Measurements from ENCODE around the gene TACR2.
A peak's percentile ranks its signal among the peaks of the same experiment; 100 is the strongest.

Gene TACR2

DNA sequence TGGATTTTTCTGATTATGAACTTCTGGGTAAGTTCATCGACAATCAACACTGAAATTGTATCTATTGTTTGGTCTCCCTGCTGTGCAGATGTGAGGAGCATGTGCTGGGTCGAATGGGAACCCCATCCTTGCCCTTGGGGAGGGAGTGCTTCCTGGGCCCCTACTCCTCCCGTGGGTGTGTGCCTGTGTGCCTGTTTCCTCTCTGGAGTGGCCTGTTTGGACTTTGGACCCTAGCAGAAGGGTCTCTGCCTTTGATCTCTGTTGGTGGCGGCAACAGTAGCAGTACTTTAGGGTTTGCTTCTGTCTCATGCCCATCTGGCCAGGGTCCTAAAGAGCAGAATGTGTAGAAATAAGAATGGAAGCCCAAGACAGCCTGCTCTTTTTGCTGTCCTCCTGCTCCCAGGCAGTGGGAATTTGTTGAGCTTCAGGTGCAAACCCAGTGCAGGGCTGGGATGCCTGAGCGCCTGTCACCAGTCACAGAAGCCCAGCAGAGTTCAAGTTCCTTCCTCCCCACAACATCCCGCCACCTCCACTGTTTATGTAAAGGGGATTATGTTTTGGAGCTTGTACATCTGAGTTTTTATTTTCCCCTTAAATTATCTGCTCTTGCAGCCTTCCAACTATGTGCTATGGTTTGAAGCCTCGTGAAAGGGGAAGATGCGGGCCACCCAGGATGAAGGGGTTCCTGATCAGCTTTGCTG lies 1.5 kb upstream of the TACR2 start:
- no peak for DNase-seq

DNA sequence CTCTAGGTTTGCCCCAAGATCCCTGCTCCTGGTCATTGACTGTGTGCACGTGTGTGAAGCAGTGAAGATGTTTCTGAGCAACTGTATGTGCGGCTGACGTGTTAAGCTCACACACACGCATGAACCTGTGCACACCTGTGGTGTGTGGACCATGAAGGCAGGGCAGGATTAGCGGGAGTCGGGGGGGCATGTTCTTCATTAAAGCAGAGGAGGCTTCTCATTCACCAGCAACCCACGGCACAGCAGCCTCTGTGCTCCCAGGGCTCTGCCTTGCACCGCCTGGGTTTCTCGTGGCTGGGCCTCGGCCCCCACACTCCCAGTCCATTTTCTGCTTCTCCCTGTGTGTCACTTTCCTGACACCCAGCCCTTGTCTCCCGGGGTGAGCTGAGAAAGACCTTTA lies 824 bp upstream of the TACR2 start:
- DNase-seq, result no peak

DNA sequence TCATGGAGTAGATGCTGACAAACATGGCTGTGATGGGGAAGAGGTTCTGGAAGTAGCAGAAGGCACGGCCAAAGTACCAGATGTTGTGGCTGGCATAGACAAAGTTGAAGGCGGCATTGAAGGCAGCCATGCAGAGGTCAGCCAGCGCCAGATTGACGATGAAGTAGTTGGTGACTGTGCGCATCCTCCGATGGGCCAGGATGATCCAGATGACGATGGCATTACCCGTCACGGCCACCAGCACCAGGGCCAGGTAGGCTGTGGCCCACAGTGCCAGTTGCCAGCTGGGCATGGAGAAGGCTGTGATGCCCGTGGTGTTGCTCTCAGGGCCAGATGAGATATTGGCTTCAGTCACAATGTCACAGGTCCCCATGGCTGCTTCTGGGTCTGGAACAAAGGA lies 767 bp downstream of the TACR2 start:
- DNase-seq, result no peak

DNA sequence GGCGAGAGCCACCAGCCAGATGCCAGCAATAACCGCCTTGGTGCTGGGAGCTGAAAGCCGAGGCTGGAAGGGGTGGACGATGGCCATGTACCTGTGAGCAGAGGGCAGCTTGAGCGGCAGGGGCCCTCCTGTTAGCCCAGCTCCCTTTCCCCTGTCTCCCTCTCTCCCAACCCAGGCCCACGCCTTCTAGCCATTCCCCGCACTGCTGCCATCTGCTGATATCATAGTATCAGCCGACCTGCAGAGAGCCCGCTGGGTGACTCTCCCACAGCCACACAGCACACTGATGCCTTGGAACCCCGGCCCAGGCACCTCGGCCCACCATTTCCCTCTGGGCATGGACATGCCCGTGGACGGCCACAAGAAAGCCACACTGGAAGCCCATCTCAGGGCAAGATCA lies 1.7 kb downstream of the TACR2 start:
- DNase-seq, result no peak

DNA sequence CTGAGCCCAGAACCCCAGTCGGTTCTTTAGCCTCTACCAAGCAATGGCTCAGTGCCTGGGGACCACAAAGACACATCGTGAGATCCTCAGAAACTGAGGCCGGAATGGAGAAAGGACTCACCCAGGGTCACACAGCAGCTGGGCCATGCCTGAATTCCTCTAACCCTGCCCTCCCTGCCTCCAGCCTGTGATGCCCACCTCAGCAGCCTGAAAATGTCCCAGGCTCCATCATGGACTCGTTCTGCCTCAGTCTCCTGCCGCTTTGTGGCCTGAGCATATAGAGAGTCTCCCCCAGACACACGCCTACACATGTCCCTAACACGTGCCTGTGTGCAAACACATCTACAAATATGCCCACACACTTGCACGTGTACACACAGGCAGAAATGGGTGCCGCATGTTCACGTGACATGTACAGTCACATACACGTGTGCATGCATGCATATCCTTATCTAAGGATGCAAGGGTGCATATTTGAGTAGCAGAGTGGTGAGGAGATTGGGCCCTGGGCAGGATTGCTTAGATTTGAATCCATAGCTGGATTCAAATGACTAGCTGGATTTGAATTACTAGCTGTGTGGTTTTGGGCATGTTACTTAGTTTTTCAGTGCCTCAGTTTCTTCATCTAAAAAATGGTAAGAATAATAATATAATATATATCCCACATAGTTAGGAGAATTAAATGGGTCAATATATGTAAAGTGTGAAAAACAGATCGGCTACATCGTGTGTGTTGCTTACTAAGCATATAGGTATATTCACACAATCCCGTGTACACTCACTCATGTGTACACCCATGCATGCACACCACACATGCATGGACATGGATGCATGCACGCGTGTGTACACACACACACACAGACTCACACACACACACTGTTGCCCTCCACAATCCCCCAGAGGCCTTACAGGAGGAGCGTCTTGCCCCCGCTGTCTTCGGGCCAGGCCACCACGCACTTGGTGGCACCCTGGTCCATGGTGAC lies 2.4 kb downstream of the TACR2 start:
- no peak for DNase-seq

DNA sequence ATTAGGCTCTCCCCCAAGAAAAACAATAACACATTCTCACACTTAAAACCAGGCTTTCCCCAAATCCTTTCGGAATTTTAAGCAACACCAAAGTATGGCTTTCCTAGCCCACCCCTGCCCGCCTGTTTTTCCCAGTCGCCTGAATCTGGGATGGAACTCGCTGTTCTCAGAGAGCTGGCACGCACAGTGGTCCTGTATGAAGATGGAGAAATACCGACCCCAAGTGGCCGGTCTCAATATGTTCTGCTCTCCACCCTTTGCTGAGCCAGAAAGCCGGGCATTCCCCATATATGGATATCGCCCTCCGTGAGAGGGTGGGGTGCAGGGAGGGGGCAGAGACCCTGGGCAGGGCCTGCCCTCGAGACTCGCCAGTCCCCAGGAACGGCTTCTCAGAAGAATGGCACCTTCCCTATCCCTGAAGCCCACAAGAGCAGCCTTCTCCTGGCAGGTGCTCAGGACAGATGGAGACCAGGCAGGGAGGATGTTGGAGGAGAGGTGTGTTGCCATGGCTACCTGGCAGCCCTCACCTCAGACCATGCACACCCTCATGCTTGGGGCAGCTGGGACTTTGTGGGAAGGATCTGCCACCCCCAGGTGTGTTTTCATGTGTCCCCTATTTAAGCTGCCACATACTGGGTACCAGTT lies 3.4 kb downstream of the TACR2 start:
- DNase-seq, result peak; percentile 35 to 40

GRCh38 chr10:69412232-69412790 lies 4.4 kb downstream of the TACR2 start:
- DNase-seq, result no peak

DNA sequence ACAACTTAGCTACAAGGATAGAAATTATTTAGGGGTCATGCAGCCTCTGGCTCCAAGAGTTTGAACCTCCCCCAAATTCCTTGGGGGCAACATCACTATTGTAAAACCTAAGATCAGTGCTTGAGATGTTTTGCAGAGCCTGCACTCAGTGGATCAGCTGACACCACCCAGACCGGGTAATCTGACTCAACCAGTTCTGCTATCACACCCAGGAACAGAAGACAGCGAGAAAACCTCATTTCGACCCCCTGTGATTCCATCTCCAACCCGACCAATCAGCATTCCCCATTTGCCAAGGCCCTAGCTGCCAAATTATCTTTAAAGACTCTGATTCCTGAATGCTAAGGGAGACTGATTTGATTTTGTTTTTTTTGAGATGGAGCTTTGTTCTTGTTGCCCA lies 5.2 kb downstream of the TACR2 start:
- DNase-seq, result no peak

- no peak for DNase-seq
Measured at GRCh38 chr10:69410487-69410886, 6.2 kb downstream of the TACR2 start.

DNA sequence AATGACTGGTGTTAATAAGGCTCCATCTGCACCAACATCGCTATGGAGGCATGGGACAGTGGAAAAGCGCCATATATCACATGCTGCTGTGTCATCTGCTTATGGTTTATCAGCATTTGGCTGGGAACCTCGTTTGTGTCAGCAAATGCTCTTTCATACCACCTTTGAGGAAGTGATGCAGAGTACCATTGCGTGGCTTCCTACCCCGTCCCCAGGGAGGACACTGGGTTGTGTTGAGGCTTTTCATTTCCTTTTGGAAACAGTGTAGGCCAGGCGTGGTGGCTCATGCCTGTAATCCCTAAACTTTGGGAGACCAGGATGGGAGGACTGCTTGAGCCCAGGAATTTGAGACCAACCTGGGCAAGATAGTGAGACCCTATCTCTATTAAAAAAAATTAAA lies 6.8 kb downstream of the TACR2 start:
- DNase-seq, result peak in 1 of 2 donors; percentile 63

- DNase-seq, result no peak
Measured at GRCh38 chr10:69409176-69409495, 7.6 kb downstream of the TACR2 start.

DNA sequence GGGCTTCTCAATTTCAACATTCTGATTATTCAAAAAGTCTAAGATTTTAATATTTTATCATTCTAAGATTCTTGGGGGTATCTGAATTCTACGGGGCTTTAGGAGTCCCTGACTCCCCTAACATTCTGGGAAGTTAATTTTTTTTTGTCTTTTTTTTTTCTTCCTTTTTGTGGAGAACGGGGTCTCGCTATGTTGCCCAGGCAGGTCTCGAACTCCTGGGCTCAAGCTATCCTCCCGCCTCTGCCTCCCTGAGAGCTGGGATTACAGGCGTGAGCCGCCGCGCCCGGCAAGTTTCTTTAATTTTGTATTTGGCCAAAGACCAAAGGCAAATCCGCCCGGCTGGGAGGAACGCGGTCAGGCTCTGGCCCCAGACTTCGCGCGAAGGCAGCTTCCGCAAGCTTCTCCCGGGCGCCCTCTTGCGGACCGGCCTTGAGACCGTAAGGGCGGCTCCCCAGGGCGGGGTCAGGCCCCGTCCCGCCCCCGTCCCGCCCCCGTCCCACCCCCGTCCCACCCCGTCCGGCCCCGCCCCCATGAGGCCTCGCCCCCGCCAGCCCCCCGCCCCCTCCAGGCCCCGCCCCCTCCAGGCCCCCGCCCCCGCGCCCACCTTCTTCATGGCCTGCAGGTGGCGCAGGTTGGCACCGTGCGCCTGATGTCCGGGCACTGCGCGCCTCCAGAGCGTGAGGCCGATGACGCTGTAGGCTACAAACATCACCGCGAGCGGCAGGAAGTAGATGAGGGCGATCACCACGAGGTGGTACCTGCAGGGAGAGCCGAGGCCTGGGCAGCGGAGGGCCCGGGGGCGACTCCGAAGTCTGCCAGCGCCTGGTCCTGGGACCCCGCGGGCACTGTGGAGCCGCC lies 8.2 kb downstream of the TACR2 start:
- peak; percentile 92 for DNase-seq

DNA sequence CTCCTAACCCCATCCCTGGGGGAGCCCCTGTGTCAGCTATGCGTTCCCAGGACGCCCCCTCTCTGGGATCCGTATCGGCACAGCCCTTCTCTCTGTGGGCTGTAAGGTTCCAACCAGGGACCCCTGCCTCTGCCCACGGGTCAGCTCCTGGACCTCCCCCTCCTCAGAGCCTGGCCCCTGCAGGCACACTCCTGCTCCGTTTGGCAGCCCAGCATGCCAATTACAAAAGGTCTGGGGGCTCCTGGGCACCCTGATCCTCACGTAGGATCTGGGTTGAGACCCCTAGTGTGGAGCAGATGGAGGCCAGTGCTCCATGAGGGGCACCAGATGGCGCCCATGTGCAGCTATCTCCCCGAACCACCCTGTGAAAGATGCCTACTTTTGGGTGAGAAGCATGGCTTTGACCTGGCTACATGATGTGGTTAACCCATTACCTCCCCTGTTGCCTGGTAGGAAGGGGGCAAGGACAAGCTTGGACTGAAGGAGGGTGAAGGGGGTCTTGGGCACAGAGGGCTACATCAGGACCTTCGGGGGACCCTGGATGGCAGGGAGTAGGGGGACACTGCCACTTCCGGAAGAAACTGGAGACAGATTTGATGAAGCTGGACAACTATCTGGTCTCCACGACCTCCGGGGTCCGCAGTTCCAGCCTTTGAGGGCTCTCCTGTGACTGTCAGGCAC lies 9.0 kb downstream of the TACR2 start:
- peak; percentile 33 to 39 for DNase-seq

DNA sequence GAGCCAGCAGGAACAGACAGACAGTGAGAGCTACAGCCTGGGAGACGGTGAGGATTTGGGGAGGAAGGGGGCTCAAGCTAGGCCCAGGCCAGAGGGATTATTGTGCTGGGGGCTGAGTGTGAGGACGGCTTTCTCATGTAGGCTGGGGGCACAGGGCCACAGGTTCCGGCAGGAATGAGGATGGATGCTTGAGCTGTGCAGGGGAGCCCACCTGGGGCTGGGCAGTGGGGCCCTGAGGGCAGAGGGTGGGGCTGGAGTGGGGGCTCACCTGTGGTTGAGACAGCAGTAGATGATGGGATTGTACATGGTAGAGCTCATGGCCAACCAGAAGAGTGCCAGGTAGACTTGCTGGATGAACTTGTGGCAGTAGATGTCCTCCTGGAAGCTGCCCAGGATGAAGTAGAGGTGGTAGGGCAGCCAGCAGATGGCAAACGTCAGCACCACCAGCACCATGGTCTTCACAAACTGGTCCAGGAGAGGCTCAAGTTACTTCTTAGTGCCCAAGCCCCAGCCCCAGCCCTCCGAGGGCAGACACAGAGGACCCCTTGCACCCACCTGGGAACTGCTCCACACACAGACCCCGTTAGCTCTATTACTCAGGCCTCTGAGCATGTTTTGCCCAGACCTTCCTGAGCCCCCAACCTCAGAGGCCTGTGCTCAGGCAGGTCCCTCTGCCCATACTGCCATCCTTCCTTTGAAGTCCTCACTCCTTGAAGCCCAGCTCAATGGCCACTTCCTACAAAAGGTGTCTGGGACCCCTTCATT lies 9.7 kb downstream of the TACR2 start:
- DNase-seq, result no peak

DNA sequence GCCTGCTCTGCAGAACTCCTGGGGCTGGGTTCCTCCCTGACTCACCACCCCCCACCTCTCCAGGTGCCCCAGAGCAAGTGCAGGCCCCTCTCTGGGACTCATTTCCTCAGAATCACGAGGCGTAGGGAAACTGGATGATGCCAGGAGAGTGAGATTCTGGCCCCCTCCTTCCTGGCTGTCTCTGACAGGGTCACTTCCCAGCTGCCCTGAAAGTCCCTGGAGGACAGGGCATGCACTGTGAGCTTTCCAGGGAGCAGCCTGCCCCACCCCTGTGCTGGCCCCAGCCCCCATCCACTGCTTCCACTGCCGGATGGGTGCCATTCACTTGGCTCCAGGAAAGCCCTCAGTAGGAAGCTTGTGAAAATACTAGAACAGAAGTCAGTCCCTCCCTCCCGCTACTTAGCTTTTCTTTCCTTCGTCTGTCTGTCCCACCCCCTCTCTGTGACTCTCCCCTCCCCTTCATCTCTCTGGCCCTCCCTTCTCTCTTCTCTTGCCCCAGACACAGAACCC lies 10.4 kb downstream of the TACR2 start:
- no peak for DNase-seq

- no peak for DNase-seq
Measured at GRCh38 chr10:69405221-69405620, 11.5 kb downstream of the TACR2 start.

DNA sequence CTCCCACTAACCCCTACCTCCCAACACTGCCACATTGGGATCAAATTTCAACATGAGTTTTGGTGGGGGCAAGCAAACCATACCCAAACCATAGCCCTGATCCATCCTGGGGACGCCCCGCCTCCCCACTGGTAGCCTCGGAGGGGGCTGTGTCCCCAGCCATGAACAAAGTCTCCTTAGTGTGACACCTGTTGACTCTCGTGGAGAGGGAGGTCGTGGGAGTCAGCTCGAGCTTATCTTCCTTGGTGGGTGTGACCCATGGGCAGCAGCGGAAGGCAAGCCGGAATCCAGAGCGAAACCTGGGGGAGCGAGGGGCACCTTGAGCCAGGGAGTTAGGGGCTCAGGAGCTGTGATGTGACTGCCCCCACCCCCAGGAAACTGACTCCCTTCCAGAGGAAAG lies 11.9 kb downstream of the TACR2 start:
- DNase-seq, result no peak

GRCh38 chr10:69403519-69403918 lies 13.2 kb downstream of the TACR2 start:
- DNase-seq, result no peak

DNA sequence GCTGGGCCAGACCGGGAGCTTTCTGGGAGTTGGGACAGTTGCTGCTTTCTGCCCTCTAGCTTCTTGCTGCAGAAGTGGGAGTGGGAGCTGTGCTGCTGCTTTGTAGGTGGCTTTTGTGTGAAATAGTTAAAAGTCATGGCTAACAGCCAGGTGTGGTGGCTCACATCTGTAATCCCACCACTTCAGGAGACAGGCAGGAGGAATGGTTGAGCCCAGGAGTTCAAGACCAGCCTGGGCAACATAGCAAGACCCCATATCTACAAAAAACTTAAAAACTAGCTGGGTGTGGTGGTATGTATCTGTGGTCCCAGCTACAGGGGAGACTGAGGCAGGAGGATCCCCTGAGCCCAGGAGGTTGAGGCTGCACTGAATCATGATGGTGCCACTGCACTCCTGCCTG lies 13.7 kb downstream of the TACR2 start:
- no peak for DNase-seq

- no peak for DNase-seq
Measured at GRCh38 chr10:69402386-69402785, 14.3 kb downstream of the TACR2 start.

DNA sequence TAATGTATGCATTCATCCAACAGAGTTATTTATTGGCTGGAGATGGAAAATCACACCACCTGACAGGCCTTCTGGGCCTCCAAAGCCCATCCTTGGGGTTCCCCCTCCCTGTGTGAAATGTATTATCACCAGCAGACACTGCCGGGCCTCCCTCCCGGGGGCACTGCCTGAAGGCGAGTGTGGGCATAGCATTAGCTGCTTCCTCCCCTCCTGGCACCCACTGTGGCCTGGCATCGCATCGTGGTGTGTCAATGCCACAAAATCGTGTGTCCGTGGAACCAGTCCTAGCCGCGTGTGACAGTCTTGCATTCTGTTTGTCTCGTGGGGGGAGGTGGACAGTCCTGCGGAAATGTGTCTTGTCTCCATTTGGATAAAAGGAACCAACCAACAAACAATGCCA lies 15.3 kb downstream of the TACR2 start:
- DNase-seq, result no peak

Measured in CD4-positive, alpha-beta T cell treated with Interleukin-1 beta for 1 hour (primary cell).